SK-MEL-5 (cell line): Measurements from ENCODE around the gene CLOCK. TPM values are rescaled to one million over a fixed set of nuclear protein-coding genes. Genes with fewer than 3 reads are reported as not detected.
"Not testable (repeated sequence)": the region's sequence is repeated elsewhere in the genome, so short reads cannot be mapped to it uniquely, and the experiment has no call there.

Experiments used
- DNase-seq: peaks from one replicate; pipeline ENCODE4 v3.0.0-alpha.2; 2016; ENCODE audit warnings: low read depth, low spot score
- in situ Hi-C: cut with HindIII; loops from 2 replicates; pipeline ENCODE4 v1.10.0; 2016; ENCODE audit warnings: low sequenced_read_pairs, high pct_unique_total_duplicates, low pct_unique_long_range_greater_than_20kb
- polyA plus RNA-seq, 2 experiments: library from polyadenylated mRNA; depleted of rRNA; stranded (reverse); fragments of >200 nt; gene quantifications; 2 replicates each; pipeline ENCODE4 v1.2.3, GENCODE V29; 2015
- total RNA-seq: library from RNA; depleted of rRNA; stranded (reverse); fragments of >200 nt; shearing (Covaris generic); gene quantifications from 2 replicates; pipeline ENCODE4 v1.2.3, GENCODE V29; 2014; rRNA removed

CLOCK gene
- 11.3 and 17.7 TPM in 2 replicates for total RNA-seq
- 5.0 and 21.3 TPM in 2 replicates for polyA plus RNA-seq (2015; cell fraction: cytosol; rRNA removed)
- polyA plus RNA-seq (2015; cell fraction: nucleus; rRNA removed), result 11.0 and 20.1 TPM in 2 replicates

GRCh38 chr4:55546756-55547465 is at the start of gene CLOCK:
TSS of gene CLOCK (minus strand) at chr4:55546909. CDS start at chr4:55482785, 64,124 bp downstream.
- DNase-seq, result peak; percentile 80
- in situ Hi-C loops, result no loop called here

- in situ Hi-C loops, result no loop called here
- DNase-seq, result no peak
Measured at GRCh38 chr4:55592014-55592413, 45.3 kb upstream of the CLOCK start, which contains the start of gene PDCL2. TSS of gene PDCL2 (minus strand) at chr4:55592245. CDS start at chr4:55592109, 136 bp downstream.

- DNase-seq, result no peak
Measured at GRCh38 chr4:55588160-55588559, 41.5 kb upstream of the CLOCK start.

DNA sequence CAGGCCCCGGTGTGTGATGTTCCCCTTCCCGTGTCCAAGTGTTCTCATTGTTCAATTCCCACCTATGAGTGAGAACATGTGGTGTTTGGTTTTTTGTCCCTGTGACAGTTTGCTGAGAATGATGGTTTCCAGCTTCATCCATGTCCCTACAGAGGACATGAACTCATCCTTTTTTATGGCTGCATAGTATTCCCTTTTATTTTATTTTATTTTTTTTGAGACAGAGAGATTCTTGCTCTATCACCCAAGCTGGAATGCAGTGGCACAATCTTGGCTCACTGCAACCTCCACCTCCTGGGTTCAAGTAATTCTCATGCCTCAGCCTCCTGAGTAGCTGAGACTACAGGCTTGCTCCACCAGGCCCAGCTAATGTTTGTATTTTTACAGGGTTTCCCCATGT is 36.1 kb upstream of the CLOCK start:
- DNase-seq, in situ Hi-C loops: not testable (repeated sequence)

More at GRCh38 chr4:55588160-55588559, 41.5 kb upstream of the CLOCK start:
- in situ Hi-C loops, result no loop called here

- DNase-seq, result no peak
- in situ Hi-C loops, result no loop called here
Measured at GRCh38 chr4:55578341-55579010, 31.8 kb upstream of the CLOCK start.

GRCh38 chr4:55575513-55575912 is 28.8 kb upstream of the CLOCK start:
- no peak for DNase-seq
- in situ Hi-C loops, result no loop called here

DNA sequence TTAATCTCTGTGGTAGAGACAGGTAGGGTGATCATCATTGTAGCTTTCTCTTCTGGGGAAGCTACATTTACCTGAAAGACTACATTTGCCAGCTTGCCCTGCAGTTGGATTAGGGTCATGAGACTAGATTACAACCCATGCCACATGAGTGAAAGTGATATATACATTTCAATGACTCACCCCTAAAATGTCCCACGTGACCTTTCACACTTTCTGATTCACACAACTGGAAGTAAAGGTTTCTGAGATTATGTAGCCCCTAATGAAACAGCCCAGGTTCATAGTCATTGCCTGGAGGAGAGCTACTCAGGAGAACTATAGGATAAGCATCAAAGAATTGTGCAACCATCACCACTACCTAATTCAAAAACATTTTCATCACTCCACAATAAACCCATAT is 27.5 kb upstream of the CLOCK start:
- DNase-seq, result no peak
- in situ Hi-C loops, result no loop called here

GRCh38 chr4:55571806-55572205 is 25.1 kb upstream of the CLOCK start:
- in situ Hi-C loops, result no loop called here
- DNase-seq, result no peak

DNA sequence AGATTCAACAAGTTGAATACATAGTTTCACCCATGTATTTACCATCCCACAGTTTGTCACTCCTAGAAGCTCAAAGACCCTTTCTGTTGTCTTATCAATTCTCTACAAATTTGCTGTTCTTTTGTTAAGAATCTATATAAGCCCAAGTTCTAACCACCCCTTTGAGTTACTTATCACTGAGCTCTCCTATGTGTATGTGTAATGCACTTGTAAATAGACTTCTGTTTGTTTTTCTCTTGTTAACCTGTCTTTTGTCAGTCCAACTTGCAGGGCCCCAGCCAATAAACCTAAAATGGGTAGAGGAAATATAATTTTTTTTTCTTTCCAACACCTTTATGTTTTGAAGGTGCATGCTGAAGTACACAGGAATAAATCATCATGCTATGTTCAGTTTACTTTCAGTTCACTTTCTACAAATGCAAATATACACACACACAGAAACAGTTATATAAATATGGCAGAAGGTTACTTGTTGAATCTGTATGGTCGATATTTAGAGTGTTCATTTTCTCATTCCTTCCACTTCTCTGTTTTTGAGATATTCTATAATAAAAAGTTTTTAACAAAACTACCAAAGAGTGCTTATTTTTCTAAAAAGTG is 22.3 kb upstream of the CLOCK start:
- in situ Hi-C loops, result no loop called here
- no peak for DNase-seq

- DNase-seq, result no peak
- in situ Hi-C loops, result no loop called here
Measured at GRCh38 chr4:55561889-55562288, 15.2 kb upstream of the CLOCK start.

DNA sequence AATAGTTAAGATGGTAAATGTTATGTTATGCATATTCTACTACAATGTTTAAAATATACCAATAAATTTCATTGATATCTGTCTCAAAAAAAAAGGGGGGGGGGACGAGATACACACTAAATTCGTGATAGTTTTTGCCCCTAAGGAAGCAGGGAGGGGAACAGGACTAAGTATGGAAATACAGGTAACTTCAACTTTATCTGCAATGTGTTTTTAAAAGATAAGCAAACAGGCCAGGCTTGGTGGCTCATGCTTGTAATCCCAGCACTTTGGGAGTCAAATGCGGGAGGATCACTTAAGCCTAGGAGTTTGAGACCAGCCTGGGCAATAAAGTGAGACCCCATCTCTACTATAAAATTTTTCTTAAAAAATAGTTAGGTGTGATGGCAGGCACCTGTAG is 13.4 kb upstream of the CLOCK start:
- in situ Hi-C loops, result no loop called here
- no peak for DNase-seq

DNA sequence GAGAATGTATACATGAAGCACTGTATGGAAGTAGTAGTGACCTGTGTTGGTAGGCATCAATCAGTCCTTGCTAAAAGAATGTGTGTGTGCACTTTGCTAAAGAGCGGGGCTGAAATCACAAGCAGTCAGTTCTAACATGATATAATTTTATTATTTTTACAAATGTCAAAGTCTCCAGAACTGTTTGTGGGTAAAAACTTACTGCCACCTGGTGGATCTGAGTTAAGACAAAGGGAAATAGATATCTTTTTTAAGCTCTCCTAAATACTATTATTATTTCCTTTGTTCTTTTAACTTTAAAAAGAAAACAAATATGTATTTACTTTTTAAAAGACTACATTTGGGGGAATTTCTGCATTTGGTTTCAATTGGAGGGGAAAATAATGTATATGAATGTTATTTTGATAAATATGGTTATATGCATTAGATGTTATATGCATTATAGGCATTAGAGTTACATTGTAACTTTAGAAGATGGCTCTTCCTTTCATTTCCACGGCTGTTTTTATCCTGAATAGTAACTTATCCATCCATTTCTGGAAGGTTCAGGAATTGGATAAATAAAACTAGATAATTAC is 7.8 kb upstream of the CLOCK start:
- DNase-seq, result peak; percentile 8
- in situ Hi-C loops, result no loop called here

DNA sequence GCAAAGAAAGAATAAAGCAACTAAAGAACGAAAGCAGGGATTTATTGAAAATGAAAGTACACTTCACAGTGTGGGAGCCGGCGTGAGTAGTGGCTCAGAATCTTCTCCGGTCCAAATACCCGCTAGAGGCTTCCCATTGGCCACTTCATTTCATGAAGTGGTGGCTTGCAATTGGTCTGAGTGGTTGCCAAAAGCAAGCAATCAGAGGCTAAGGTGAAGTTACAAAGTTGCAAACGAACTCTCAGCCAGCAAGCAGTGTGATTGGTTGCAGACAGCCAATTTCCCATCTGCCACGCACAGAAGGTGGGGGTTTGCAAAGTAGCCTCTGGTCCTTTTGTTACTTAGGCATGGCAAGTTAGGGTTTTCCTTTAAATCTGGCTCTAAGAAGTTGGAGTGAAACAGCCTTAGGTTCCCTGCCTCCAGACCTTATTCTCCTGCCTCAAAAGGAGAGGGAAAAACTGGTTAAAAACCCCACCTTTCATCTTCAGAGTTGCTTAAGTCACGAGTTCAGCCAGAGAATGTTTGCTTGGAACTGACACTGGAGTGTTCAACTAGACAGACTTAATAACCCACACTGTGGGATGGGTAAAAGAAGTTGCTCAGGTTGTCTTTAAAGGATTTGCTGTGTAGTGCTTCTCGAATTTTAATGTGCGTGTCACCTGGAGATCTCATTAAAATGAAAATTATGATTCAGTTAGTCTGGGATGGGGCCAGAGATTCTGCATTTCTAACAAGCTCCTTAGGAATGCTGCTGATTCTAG is 6.9 kb upstream of the CLOCK start:
- in situ Hi-C loops, result no loop called here
- DNase-seq, result peak; percentile 48

DNA sequence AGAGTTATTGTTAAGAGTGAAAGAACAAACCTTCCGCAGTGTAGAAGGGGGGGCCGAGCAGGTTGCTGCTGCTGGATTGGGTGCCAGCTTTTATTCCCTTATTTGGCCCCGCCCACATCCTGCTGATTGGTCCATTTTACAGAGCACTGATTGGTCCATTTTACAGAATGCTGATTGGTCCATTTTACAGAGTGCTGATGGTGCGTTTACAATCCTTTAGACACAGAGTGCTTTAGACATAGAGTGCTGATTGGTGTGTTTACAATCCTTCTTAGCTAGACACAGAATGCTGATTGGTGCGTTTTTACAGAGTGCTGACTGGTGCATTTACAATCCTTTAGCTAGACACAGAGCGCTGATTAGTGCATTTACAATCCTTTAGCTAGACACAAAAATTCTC is 5.3 kb upstream of the CLOCK start:
- in situ Hi-C loops, DNase-seq: not testable (repeated sequence)

DNA sequence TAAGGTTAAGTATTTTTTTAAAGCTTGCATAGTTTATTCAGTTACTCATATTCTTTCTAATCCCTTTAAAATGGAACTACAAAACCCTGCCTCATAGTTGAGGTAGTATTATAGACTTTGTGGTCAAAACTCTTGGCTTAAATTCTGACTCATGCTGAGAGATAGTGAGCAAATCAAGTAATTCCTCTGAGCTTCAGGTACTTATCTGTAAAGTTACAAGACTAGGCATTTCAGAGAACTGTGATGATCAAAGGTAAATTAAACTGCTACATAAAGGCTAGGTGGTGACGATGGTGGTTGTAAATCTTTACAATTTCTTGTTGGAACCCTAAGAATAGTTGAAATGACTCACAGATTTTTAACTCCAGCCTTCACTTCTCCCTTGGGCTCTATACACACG is 3.2 kb upstream of the CLOCK start:
- in situ Hi-C loops, result no loop called here
- no peak for DNase-seq

- DNase-seq, result no peak
- in situ Hi-C loops, result no loop called here
Measured at GRCh38 chr4:55547918-55548317, 1.2 kb upstream of the CLOCK start.

- in situ Hi-C loops, result no loop called here
- no peak for DNase-seq
Measured at GRCh38 chr4:55547466-55547770, 709 bp upstream of the CLOCK start.

DNA sequence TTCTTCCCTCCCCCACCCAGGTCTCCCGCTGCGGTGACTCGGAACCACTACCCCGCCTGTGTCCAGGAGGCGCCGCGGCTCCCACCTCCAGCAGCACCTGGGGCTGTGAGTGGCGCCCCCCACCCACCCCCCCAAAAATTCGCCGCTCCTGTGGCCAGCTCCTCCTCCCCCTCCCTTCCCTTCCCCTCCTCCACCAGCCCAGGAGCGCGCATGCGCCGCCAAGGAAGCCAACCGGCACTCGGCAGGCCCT is 278 bp downstream of the CLOCK start:
- in situ Hi-C loops, result no loop called here
- peak; percentile 78 for DNase-seq
